SJSA1 (cell line): Measurements from ENCODE around the gene PITPNB. TPM values are rescaled to one million over a fixed set of nuclear protein-coding genes. Genes with fewer than 3 reads are reported as not detected.

Experiments used
- DNase-seq, 2 experiments: peaks; one replicate each; pipeline ENCODE4 v3.0.0-alpha.2; 2015 to 2020; ENCODE audit warnings: low spot score in 2 of 2, low read depth in 1 of 2
- H3K27ac ChIP-seq: fragments of 250-450 bp; sonication (Bioruptor Pico); 2 replicates; pipeline ENCODE4 v1.5.1; 2020; ENCODE audit warnings: mild to moderate bottlenecking, moderate library complexity
- H3K27me3 ChIP-seq: fragments of 250-450 bp; sonication (Bioruptor Pico); replicated peaks from 2 replicates; pipeline ENCODE4 v1.5.1; 2020; ENCODE audit warnings: mild to moderate bottlenecking, moderate library complexity
- H3K36me3 ChIP-seq: fragments of 250-450 bp; sonication (Bioruptor Pico); 2 replicates; pipeline ENCODE4 v1.5.1; 2020; ENCODE audit warnings: mild to moderate bottlenecking
- H3K4me1 ChIP-seq: fragments of 250-450 bp; sonication (Bioruptor Pico); replicated peaks from 2 replicates; pipeline ENCODE4 v1.6.1; 2021; ENCODE audit warnings: mild to moderate bottlenecking
- H3K4me3 ChIP-seq: fragments of 250-450 bp; sonication (Bioruptor Pico); 2 replicates; pipeline ENCODE4 v1.5.1; 2020; ENCODE audit warnings: mild to moderate bottlenecking
- H3K9me3 ChIP-seq: fragments of 250-450 bp; sonication (Bioruptor Pico); replicated peaks from 2 replicates; pipeline ENCODE4 v1.5.1; 2020; ENCODE audit warnings: mild to moderate bottlenecking
- total RNA-seq: library from RNA; depleted of rRNA; stranded (reverse); fragments of >200 nt; shearing (Covaris generic); gene quantifications from 2 replicates; pipeline ENCODE4 v1.2.3, GENCODE V29; 2014

PITPNB gene
- total RNA-seq, 1 experiment from 2014 or later, result 28.3 TPM

DNA sequence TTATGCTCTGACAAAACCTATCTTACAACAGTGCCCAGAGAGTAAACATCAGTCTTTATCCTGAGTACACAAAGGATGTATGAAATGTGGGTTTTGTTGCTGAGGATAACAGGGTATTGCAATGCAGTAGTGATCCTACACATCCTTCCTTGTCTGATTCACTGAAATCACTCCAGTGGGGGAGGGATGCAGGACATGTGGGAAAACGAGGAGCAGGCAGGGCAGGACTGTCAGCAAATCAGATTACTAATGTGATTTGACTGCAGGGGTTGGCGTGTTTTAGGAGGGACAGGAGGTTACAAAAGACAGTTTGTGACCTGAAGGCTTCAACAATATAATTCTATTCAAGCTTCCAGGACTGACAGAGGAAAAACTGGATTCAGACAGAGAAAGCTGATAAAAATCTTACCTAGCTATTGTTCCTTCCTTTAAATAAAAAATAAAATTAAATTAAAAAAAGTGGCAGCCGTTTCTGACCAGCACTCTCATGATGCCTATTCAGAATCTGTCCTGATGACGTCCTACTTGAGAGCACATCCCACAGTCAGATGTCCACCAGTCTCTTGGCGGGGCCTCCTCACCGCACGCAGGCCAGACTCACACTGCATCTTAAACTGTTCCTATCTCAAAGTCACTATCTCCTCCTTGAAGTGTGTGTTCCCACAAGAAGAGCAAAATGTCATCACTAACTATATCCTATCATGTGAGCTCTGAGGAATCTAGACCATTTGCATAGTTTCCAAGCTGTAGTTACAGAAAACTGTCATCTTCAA, 66.9 kb downstream of the PITPNB start:
- H3K27ac ChIP-seq, result no peak overlapping the region

DNA sequence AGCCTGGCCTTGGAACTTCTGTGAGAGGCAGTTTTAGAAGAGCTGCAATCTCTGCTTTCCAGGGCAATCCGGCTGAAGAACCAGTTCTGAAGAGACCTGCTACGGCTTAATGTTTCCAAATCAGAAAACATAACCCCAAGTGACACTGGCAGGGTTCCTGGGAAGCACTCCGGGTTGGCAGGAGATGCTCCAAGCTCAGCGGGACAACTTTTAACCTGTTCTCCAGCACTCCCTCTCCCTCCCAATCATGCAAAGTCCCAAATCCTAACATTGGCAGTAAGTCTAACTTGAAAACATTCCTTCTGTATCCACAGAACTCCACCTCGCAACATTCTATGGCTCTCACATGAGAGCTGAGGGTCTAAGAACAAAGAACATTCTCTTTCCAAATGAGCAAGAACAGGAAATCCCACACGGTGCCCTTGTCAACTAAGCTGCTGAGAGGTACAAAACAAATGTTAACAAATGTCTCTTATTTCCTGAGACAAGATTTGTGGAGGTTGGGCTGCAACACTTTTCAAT, 69.0 kb downstream of the PITPNB start:
- peaks cover 81% of the 10 kb centered on the region for H3K36me3 ChIP-seq
- DNase-seq, result no peak
- no peaks in the 10 kb centered on the region for H3K27me3 ChIP-seq
- H3K4me1 ChIP-seq, result peaks cover 7% of the 10 kb centered on the region; the same call in 1 of the 2 replicates
- H3K9me3 ChIP-seq, result no peaks in the 10 kb centered on the region
- no peak overlapping the region for H3K4me3 ChIP-seq
- no peak overlapping the region; the same call in 1 of the 2 replicates for H3K27ac ChIP-seq

More for the DNA sequence above, 66.9 kb downstream of the PITPNB start:
- no peak for DNase-seq
- H3K4me3 ChIP-seq, result no peak overlapping the region
- peaks cover 91% of the 10 kb centered on the region for H3K36me3 ChIP-seq
- H3K9me3 ChIP-seq, result no peaks in the 10 kb centered on the region
- H3K4me1 ChIP-seq, result peaks cover 7% of the 10 kb centered on the region; the same call in 1 of the 2 replicates
- no peaks in the 10 kb centered on the region for H3K27me3 ChIP-seq

DNA sequence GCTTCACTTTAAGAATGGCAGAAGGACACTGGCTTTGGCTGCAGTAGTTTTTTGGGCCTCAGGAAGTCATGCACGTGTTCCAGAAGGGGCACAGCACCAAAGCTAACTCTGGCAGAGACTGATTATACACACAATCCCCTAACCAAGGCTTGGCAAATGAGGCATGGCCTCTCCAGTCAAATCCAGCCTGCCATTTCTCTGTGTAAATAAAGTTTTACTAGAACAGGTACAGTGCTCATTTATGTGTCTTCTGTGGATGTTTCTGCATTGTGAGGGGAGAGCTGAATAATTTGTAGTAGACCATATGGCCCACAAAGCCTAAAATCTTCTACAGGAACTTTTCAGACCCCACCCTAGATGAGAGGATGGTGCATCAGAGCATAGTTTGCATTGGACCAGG, 71.1 kb downstream of the PITPNB start:
- peaks cover 7% of the 10 kb centered on the region; the same call in 1 of the 2 replicates for H3K4me1 ChIP-seq
- DNase-seq, result no peak
- H3K27ac ChIP-seq, result no peak overlapping the region
- H3K36me3 ChIP-seq, result peaks cover 63% of the 10 kb centered on the region
- no peaks in the 10 kb centered on the region for H3K9me3 ChIP-seq
- H3K27me3 ChIP-seq, result no peaks in the 10 kb centered on the region
- no peak overlapping the region for H3K4me3 ChIP-seq

DNA sequence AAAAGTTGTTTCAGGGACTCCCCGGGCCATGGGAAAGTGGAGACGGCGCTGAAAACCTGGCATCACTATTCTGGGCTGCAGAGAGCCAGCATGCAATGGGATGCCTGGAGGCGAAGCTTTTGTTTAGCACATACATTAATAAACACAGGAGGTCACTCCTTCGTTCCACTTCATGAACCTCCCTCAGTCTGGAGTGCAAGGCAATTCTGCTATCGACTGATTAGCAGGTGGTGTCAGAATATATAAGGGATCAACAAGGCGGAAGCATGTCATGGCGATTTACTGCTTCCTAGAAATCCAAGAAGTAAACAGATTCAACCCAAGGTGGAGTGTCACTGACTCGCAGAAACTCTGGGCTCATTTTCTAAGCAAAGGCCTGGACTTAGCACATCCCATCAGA, 72.1 kb downstream of the PITPNB start:
- H3K36me3 ChIP-seq, result peaks cover 52% of the 10 kb centered on the region
- H3K4me3 ChIP-seq, result no peak overlapping the region
- no peaks in the 10 kb centered on the region for H3K27me3 ChIP-seq
- no peaks in the 10 kb centered on the region for H3K9me3 ChIP-seq
- peaks cover 7% of the 10 kb centered on the region; the same call in 1 of the 2 replicates for H3K4me1 ChIP-seq
- H3K27ac ChIP-seq, result no peak overlapping the region
- no peak for DNase-seq

DNA sequence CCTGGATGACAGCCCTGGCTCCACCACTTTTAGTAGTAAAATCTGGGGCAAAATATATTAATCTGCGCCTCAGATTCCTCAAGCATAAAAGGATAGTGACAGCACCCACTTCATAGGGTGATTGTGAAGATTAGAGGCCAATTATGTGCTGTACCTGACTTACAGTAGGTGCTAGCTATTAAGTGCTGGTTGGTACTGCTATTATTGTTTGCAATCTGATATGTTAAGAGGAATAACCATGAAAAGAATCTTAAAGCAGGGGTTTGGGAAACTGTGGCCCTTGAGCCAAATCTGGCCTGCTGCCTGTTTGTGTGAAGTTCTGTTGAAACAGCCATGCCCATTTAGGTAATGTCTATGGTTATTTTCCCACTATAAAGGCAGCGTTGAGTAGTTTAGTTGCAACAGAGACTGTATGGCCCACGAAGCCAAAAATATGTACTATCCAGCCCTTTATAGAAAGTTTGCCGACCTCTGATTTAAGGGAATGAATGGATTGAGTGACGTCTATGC, 72.8 kb downstream of the PITPNB start:
- no peak for DNase-seq
- no peak overlapping the region for H3K27ac ChIP-seq
- no peaks in the 10 kb centered on the region for H3K9me3 ChIP-seq
- peaks cover 46% of the 10 kb centered on the region for H3K36me3 ChIP-seq
- H3K27me3 ChIP-seq, result no peaks in the 10 kb centered on the region
- peaks cover 7% of the 10 kb centered on the region; the same call in 1 of the 2 replicates for H3K4me1 ChIP-seq
- H3K4me3 ChIP-seq, result no peak overlapping the region

DNA sequence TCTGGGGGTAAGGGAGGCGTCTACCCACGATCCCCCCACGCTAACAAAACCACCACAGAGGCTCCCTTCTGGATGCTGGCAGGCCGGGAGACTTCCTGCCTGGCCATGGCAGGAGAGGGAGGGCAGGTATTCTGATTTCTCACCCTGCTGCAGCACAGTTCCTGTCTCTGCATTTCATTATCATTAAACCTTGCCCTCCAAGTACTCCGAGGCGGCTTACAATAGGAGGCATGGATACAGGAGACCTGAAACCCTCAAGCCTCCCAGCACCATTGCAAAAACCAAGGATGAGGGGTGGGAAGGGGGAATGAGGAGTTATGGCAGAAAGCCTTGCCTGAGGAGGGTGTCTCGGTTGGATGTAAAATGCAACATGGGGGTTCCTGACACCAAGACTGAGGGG, 73.4 kb downstream of the PITPNB start:
- H3K27me3 ChIP-seq, result no peaks in the 10 kb centered on the region
- H3K4me1 ChIP-seq, result peaks cover 6% of the 10 kb centered on the region; the same call in 1 of the 2 replicates
- DNase-seq, result no peak
- H3K27ac ChIP-seq, result no peak overlapping the region
- no peak overlapping the region for H3K4me3 ChIP-seq
- peaks cover 39% of the 10 kb centered on the region for H3K36me3 ChIP-seq
- H3K9me3 ChIP-seq, result no peaks in the 10 kb centered on the region

DNA sequence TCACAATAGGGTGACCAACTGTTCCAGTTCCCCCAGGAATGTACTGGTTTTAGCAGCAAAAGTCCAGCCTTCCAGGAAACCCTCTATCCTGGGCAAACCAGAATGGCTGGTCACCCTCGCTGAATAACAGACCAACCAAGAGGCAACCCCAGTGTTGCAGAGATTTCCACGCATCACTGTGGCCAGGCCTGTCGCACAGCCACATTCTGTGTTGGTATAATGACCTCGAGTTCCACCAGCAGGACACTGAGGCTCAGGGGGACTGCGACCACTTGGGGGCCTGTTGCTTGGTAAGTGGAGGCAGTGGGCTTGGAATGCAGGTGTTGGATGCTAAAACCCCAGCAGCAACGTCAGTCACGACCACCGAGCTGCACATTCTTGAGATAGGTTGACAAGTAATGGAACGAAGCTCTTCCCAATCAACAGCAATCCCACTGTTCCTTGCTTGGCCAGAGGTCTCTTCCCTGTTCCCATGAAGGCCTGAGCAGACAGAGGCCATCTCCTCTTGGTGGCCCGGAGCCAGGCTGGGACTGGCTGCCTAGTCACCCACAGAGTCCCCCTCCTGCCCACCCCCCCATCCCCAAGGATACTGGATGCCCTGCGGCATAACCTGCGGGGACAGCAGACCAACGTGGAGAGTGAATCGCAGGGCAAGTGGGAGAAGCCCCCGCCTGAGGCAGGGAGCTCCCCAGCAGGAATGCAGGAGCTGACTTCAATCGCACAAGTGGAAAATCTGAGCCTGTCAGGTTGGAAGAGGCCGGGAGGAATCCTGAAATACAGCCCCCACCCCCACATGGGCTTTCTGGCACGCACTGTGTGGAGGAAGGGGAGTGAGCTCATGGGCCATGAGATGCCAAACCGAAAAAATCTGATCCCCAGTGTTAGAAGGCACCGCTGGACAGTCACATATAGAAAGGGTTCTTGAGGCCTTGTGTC, 74.1 kb downstream of the PITPNB start:
- no peaks in the 10 kb centered on the region for H3K4me1 ChIP-seq
- H3K36me3 ChIP-seq, result peaks cover 32% of the 10 kb centered on the region
- DNase-seq, result no peak
- no peak overlapping the region for H3K4me3 ChIP-seq
- no peaks in the 10 kb centered on the region for H3K9me3 ChIP-seq
- no peaks in the 10 kb centered on the region for H3K27me3 ChIP-seq
- H3K27ac ChIP-seq, result no peak overlapping the region

DNA sequence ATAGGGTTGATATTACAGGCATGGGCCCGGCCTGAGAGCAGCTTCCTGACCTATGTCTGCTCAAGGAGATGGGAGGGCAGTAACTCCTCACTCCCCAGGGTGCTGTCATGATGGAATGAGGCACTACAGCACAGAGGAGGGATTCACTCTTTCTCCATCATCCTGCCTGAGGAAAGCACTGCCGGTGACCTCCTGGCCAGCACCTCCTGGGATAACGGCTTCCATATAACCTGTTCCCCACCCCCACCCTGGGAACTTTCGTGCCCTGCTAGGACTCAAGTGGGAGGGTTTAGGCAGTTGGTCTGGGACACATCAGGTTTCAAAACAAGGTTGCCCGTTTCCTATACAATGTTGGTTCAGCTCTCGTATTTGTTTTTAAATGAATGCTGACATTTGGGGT, 74.8 kb downstream of the PITPNB start:
- no peaks in the 10 kb centered on the region for H3K27me3 ChIP-seq
- H3K9me3 ChIP-seq, result no peaks in the 10 kb centered on the region
- DNase-seq, result no peak
- H3K4me1 ChIP-seq, result no peaks in the 10 kb centered on the region
- H3K27ac ChIP-seq, result no peak overlapping the region
- peaks cover 27% of the 10 kb centered on the region for H3K36me3 ChIP-seq
- no peak overlapping the region for H3K4me3 ChIP-seq

DNA sequence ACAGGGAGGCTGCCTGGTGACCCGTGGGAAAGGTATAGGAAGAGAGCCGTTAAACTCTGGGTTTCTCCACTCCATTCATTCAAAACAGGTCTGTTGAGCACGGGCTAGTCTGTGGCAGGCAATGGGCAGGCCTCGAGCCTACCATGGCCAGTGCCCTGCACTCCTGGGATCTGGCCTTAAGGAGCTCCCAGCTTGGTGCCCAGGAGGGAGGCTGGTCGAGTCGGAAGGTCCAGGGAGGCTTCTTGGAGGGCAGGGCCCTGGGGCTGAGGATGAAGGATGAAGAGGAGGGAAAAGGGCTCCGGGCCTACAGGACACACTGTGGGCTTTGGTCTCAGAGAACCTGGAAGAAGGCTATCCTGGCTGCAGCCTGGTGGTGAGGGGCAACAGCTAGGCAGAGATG, 75.6 kb downstream of the PITPNB start:
- peaks cover 22% of the 10 kb centered on the region for H3K36me3 ChIP-seq
- no peak overlapping the region for H3K4me3 ChIP-seq
- no peak overlapping the region for H3K27ac ChIP-seq
- DNase-seq, result no peak
- no peaks in the 10 kb centered on the region for H3K9me3 ChIP-seq
- no peaks in the 10 kb centered on the region for H3K4me1 ChIP-seq
- no peaks in the 10 kb centered on the region for H3K27me3 ChIP-seq

DNA sequence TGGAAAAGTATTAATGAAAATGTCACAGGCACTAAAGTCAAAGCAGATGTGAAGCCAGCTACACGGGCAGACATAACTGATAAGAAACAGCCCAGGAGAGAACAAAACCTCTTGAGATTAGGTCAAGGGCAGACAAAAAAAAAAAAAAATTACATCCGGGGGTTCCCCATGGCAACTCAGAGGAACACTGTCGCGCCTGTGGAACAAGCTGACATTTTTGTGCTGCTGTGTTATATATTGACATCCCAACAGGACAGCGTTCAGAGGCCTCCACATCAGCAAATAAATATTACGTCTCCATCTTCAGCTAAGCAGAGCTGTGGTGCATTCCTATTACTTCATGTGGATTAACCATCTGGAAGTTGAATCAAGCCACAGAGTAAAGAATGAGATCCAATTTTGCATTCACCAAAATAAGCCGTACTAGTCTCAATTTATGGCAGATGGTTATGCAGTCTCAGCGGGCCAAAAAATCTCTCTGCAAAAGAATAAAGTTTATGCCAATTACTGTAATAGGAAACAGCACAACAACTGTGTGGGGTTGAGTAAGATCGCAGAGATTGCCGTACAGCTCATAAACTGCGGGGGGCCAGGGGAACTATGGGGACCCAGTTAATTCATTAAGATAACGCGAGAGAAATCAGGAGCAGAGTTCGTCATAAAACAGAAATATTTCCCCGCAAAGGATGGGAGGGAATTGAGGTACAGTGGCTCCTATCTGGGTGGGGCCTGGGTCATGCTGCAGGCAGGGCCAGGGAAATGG, 76.2 kb downstream of the PITPNB start:
- no peaks in the 10 kb centered on the region for H3K27me3 ChIP-seq
- H3K4me3 ChIP-seq, result no peak overlapping the region
- H3K36me3 ChIP-seq, result peaks cover 16% of the 10 kb centered on the region
- H3K9me3 ChIP-seq, result 0 out of 2 replicates have a peak, but pooled peaks cover under 1% of the 10 kb centered on the region
- H3K27ac ChIP-seq, result no peak overlapping the region
- no peaks in the 10 kb centered on the region for H3K4me1 ChIP-seq
- no peak for DNase-seq

DNA sequence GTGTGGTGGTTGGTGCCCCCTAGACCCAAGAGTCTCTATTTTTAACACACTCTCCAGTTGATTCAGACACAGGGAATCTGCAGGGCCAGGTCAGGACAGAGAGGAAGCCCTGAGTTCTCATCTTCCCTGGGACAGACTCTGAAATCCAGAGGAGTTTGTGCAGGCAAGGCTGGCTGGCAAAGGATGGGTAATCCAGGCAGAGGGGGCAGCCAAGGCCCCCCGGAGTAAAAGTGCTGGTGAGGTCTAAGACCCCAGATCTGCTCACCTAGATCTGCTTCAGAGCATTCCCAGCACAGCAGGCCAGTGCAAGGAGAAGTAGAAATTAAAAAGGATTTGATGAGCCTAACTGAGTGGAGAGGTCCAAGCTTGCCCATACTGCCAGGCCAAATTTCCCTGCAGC, 76.9 kb downstream of the PITPNB start:
- no peak overlapping the region for H3K27ac ChIP-seq
- 0 out of 2 replicates have a peak, but pooled peaks cover 5% of the 10 kb centered on the region for H3K9me3 ChIP-seq
- H3K4me3 ChIP-seq, result no peak overlapping the region
- DNase-seq, result no peak
- H3K27me3 ChIP-seq, result no peaks in the 10 kb centered on the region
- peaks cover 11% of the 10 kb centered on the region for H3K36me3 ChIP-seq
- H3K4me1 ChIP-seq, result no peaks in the 10 kb centered on the region

DNA sequence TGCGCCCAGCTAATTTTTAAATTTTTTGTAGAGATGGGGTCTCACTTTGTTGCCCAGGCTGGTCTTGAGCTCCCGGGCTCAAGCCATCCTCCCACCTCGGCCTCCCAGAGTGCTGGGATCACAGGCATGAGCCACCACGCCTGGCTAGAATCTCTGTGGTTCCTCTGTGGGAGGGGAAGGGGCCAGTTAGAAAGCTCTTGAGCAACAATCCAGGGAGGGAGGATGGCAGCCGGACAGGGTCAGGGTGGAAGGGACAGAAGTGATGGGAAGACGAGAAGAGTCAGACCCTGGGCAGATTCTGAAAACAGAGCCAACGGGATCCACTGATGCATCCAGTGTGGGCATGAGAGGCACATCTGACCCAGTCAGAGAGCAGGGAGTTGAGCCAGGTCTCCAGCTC, 78.6 kb downstream of the PITPNB start:
- Histone ChIP-seq H3K36me3 (no peaks in the 10 kb centered on the region; the same call in none of the 2 replicates), H3K9me3 (0 out of 2 replicates have a peak, but pooled peaks cover 5% of the 10 kb centered on the region), H3K27me3 (no peaks in the 10 kb centered on the region), H3K4me1 (peaks cover 11% of the 10 kb centered on the region), H3K27ac (no peak overlapping the region), H3K4me3 (no peak overlapping the region)
- DNase-seq, result no peak
